Suprapubic skin (tissue), 4 donors: ENCODE measurements around the gene BAIAP2L1. TPM values are rescaled to one million over a fixed set of nuclear protein-coding genes. Genes with fewer than 3 reads are reported as not detected.

Experiments
- DNase-seq, 2 donors: peaks; one replicate each; pipeline ENCODE4 v3.0.0-alpha.2; 2019; ENCODE audit warnings: low spot score in 2 of 2
- H3K27ac ChIP-seq: fragments of 200-600 bp; sonication (generic); one replicate; pipeline ENCODE4 v1.5.1; 2019
- H3K27me3 ChIP-seq: fragments of 200-600 bp; sonication (generic); one replicate; pipeline ENCODE4 v1.5.1; 2019
- H3K36me3 ChIP-seq: fragments of 200-600 bp; sonication (generic); one replicate; pipeline ENCODE4 v1.5.1; 2019
- H3K4me1 ChIP-seq: fragments of 200-600 bp; sonication (generic); one replicate; pipeline ENCODE4 v1.5.1; 2019
- H3K4me3 ChIP-seq: fragments of 200-600 bp; sonication (generic); one replicate; pipeline ENCODE4 v1.5.1; 2019; ENCODE audit warnings: mild to moderate bottlenecking
- H3K9me3 ChIP-seq: fragments of 200-600 bp; sonication (generic); one replicate; pipeline ENCODE4 v1.5.1; 2019
- CTCF ChIP-seq, 2 donors: fragments of 200-600 bp in 1 of 2; fragments of 450-650 bp in 1 of 2; sonication (generic) in 1 of 2; IDR thresholded peaks; one replicate each; pipeline ENCODE4 v1.5.1; 2016 to 2019; ENCODE audit warnings: antibody characterized with exemption in 2 of 2, mild to moderate bottlenecking in 1 of 2, moderate library complexity in 1 of 2
- EP300 ChIP-seq: sonication (generic); formaldehyde crosslinking; IDR thresholded peaks from one replicate; pipeline ENCODE4 v1.6.1; 2017; ENCODE audit warnings: antibody characterized with exemption
- POLR2A ChIP-seq, 2 donors: fragments of 450-650 bp; IDR thresholded peaks; one replicate each; pipeline ENCODE4 v1.6.1; 2017; ENCODE audit warnings: antibody characterized with exemption in 2 of 2, mild to moderate bottlenecking in 2 of 2, moderate library complexity in 2 of 2
- POLR2AphosphoS5 ChIP-seq, 3 donors: sonication (generic); formaldehyde crosslinking; IDR thresholded peaks; one replicate each; pipeline ENCODE4 v1.6.1; 2017; ENCODE audit warnings: antibody characterized with exemption in 3 of 3
- WGBS: methylation state at CpG from one replicate; pipeline ENCODE4 v1.1.5; 2018; 5-methylcytosine and 5-hydroxymethylcytosine counted together
- total RNA-seq, 4 donors: library from RNA; depleted of rRNA; stranded (reverse); fragments of >200 nt; gene quantifications; one replicate each; pipeline ENCODE4 v1.1.0, GENCODE V29; 2016

BAIAP2L1 gene
- total RNA-seq, 4 donors from 2014 or later = 24.3 to 28.2 (median 26.9) TPM

- Histone ChIP-seq H3K9me3 (no peaks in the 10 kb centered on the region), H3K27me3 (no peaks in the 10 kb centered on the region), H3K4me3 (peak overlapping the region; percentile 97), H3K4me1 (peaks cover 78% of the 10 kb centered on the region), H3K27ac (peak overlapping the region; percentile 99), H3K36me3 (peaks cover 8% of the 10 kb centered on the region)
- TF ChIP-seq POLR2A (IDR thresholded peaks at IDR 0.05) (peak in 1 of 2 donors; percentile 47), POLR2AphosphoS5 (IDR thresholded peaks at IDR 0.05) (peak in 2 of 3 donors; percentile 53 to 76), CTCF (IDR thresholded peaks at IDR 0.05) (no peak), EP300 (no peak)
- 20% methylated on average over 1 of the region's 14 CpGs for WGBS
- peak; percentile 89 to 93 for DNase-seq
Observed at GRCh38 chr7:98286093-98286539, 114.8 kb downstream of the BAIAP2L1 start.

- Histone ChIP-seq H3K36me3 (peaks cover 8% of the 10 kb centered on the region), H3K4me3 (peak overlapping the region; percentile 97), H3K27me3 (no peaks in the 10 kb centered on the region), H3K4me1 (peaks cover 84% of the 10 kb centered on the region), H3K27ac (peak overlapping the region; percentile 99), H3K9me3 (no peaks in the 10 kb centered on the region)
- WGBS = 57% methylated on average over 13 of the region's 21 CpGs
- TF ChIP-seq POLR2AphosphoS5 (IDR thresholded peaks at IDR 0.05) = no peak
- DNase-seq = no peak
Observed at GRCh38 chr7:98285157-98286092, 115.5 kb downstream of the BAIAP2L1 start.

GRCh38 chr7:98284335-98285036, 116.4 kb downstream of the BAIAP2L1 start:
- Histone ChIP-seq H3K36me3 (peaks cover 8% of the 10 kb centered on the region), H3K9me3 (no peaks in the 10 kb centered on the region), H3K4me1 (peaks cover 84% of the 10 kb centered on the region), H3K27me3 (no peaks in the 10 kb centered on the region), H3K27ac (peak overlapping the region; percentile 99), H3K4me3 (peak overlapping the region; percentile 97)
- WGBS = 41% methylated on average over 5 of the region's 20 CpGs
- peak in 1 of 2 donors; percentile 89 for DNase-seq
- TF ChIP-seq POLR2A (IDR thresholded peaks at IDR 0.05) (peak in 1 of 2 donors; percentile 31), EP300 (no peak), POLR2AphosphoS5 (IDR thresholded peaks at IDR 0.05) (peak in 2 of 3 donors; percentile 50 to 75), CTCF (IDR thresholded peaks at IDR 0.05) (no peak)

- DNase-seq = no peak
Observed at GRCh38 chr7:98283887-98284222, 117.0 kb downstream of the BAIAP2L1 start.

More at GRCh38 chr7:98283887-98284222, 117.0 kb downstream of the BAIAP2L1 start:
- Histone ChIP-seq H3K4me1 (peaks cover 78% of the 10 kb centered on the region), H3K27ac (peak overlapping the region; percentile 99), H3K36me3 (peaks cover 4% of the 10 kb centered on the region), H3K9me3 (no peaks in the 10 kb centered on the region), H3K27me3 (no peaks in the 10 kb centered on the region), H3K4me3 (peak overlapping the region; percentile 97)
- no peak for TF ChIP-seq POLR2A (IDR thresholded peaks at IDR 0.05)
- no peak for TF ChIP-seq CTCF (IDR thresholded peaks at IDR 0.05)
- TF ChIP-seq EP300 = no peak
- TF ChIP-seq POLR2AphosphoS5 (IDR thresholded peaks at IDR 0.05) = no peak
- 52% methylated on average over 8 of the region's 8 CpGs for WGBS
